Upper lobe of left lung (tissue), 4 donors: Measurements from ENCODE around the gene MAG.

Experiments used
- EP300 ChIP-seq, 4 donors: sonication (generic); formaldehyde crosslinking; IDR thresholded peaks; one replicate each; pipeline ENCODE4 v1.5.1; 2017; ENCODE audit warnings: antibody characterized with exemption in 4 of 4, control low read depth in 2 of 4
- POLR2A ChIP-seq, 4 donors: fragments of 450-650 bp; IDR thresholded peaks; one replicate each; pipeline ENCODE4 v1.5.1; 2016 to 2017; ENCODE audit warnings: antibody characterized with exemption in 4 of 4, mild to moderate bottlenecking in 2 of 4
- TF ChIP-seq, protein P1 (sequence below), 6 experiments: fragments of 450-650 bp in 4 of 6; fragments of 200-600 bp in 2 of 6; sonication (generic) in 2 of 6; IDR thresholded peaks; one replicate each; pipeline ENCODE4 v1.5.1; 2016 to 2019; ENCODE audit warnings: antibody characterized with exemption in 6 of 6

- no peak for TF ChIP-seq POLR2A (IDR thresholded peaks at IDR 0.05)
- TF ChIP-seq, protein P1, sequence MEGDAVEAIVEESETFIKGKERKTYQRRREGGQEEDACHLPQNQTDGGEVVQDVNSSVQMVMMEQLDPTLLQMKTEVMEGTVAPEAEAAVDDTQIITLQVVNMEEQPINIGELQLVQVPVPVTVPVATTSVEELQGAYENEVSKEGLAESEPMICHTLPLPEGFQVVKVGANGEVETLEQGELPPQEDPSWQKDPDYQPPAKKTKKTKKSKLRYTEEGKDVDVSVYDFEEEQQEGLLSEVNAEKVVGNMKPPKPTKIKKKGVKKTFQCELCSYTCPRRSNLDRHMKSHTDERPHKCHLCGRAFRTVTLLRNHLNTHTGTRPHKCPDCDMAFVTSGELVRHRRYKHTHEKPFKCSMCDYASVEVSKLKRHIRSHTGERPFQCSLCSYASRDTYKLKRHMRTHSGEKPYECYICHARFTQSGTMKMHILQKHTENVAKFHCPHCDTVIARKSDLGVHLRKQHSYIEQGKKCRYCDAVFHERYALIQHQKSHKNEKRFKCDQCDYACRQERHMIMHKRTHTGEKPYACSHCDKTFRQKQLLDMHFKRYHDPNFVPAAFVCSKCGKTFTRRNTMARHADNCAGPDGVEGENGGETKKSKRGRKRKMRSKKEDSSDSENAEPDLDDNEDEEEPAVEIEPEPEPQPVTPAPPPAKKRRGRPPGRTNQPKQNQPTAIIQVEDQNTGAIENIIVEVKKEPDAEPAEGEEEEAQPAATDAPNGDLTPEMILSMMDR (IDR thresholded peaks at IDR 0.05), result no peak
- no peak for TF ChIP-seq EP300 (IDR thresholded peaks at IDR 0.05)
These were observed 30.4 kb upstream of the MAG start for GRCh38 chr19:35261356-35262100.
